Suprapubic skin (tissue), 3 donors: ENCODE measurements around the gene KIAA1671.

Experiments used
- POLR2AphosphoS5 ChIP-seq, 3 donors: sonication (generic); formaldehyde crosslinking; IDR thresholded peaks; one replicate each; pipeline ENCODE4 v1.6.1; 2017; ENCODE audit warnings: antibody characterized with exemption in 3 of 3
- TF ChIP-seq, protein P1 (sequence below), 2 donors: fragments of 200-600 bp in 1 of 2; fragments of 450-650 bp in 1 of 2; sonication (generic) in 1 of 2; IDR thresholded peaks; one replicate each; pipeline ENCODE4 v1.5.1; 2016 to 2019; ENCODE audit warnings: antibody characterized with exemption in 2 of 2, mild to moderate bottlenecking in 1 of 2, moderate library complexity in 1 of 2

DNA sequence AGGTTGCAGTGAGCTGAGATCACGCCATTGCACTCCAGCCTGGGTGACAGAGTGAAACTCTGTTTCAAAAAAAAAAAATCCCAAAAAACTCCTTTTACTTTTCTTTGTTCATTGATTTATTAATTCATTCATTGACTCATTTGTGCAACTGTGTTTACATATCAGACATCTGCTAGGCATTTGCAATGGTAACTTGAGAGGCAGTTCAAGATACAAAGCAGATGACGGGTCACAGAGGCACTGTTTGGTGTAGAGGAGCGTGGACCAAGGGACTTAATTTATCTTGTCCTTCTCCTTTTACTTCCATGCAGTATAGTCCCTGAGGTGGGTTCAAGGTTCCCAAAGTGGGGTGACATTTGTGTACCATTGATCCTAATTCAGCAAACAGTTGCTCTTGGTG, 71.4 kb downstream of the KIAA1671 start:
- TF ChIP-seq, protein P1, sequence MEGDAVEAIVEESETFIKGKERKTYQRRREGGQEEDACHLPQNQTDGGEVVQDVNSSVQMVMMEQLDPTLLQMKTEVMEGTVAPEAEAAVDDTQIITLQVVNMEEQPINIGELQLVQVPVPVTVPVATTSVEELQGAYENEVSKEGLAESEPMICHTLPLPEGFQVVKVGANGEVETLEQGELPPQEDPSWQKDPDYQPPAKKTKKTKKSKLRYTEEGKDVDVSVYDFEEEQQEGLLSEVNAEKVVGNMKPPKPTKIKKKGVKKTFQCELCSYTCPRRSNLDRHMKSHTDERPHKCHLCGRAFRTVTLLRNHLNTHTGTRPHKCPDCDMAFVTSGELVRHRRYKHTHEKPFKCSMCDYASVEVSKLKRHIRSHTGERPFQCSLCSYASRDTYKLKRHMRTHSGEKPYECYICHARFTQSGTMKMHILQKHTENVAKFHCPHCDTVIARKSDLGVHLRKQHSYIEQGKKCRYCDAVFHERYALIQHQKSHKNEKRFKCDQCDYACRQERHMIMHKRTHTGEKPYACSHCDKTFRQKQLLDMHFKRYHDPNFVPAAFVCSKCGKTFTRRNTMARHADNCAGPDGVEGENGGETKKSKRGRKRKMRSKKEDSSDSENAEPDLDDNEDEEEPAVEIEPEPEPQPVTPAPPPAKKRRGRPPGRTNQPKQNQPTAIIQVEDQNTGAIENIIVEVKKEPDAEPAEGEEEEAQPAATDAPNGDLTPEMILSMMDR (IDR thresholded peaks at IDR 0.05) = no peak
- no peak for TF ChIP-seq POLR2AphosphoS5 (IDR thresholded peaks at IDR 0.05)
